OCI-LY3 (cell line): Measurements from ENCODE around the gene CDH4.

ENCODE experiments used
- H2AFZ ChIP-seq: fragments of 200-600, 300-600 bp; shearing (Covaris generic); 2 replicates; pipeline ENCODE4 v1.6.0; 2014; ENCODE audit warnings: antibody characterized with exemption, low read depth, low read length
- H3K27ac ChIP-seq: fragments of 200-600, 300-600 bp; sonication (generic); 2 replicates; pipeline ENCODE4 v1.5.1; 2014; ENCODE audit warnings: mild to moderate bottlenecking, low read length, moderate library complexity, mixed read lengths
- H3K27me3 ChIP-seq: fragments of 200-600, 300-600 bp; sonication (generic); 2 replicates; pipeline ENCODE4 v1.6.1; 2014; ENCODE audit warnings: low read depth, low read length, mixed read lengths
- H3K36me3 ChIP-seq: fragments of 200-600, 300-600 bp; sonication (generic); replicated peaks from 2 replicates; pipeline ENCODE3; 2014; ENCODE audit warnings: low read depth, low read length, mixed read lengths
- H3K4me1 ChIP-seq: fragments of 300-600, 200-600 bp; sonication (generic); 2 replicates; pipeline ENCODE4 v1.6.1; 2014; ENCODE audit warnings: low read length, mixed read lengths
- H3K4me2 ChIP-seq: fragments of 200-600, 300-600 bp; sonication (generic); 2 replicates; pipeline ENCODE4 v1.6.1; 2014; ENCODE audit warnings: low read length, mixed read lengths
- H3K4me3 ChIP-seq: fragments of 300-600, 200-600 bp; sonication (generic); 2 replicates; pipeline ENCODE4 v1.5.1; 2014; ENCODE audit warnings: antibody characterized with exemption, mild to moderate bottlenecking, low read length, moderate library complexity
- H3K79me2 ChIP-seq: fragments of 300-600, 200-600 bp; shearing (Covaris generic); 2 replicates; pipeline ENCODE4 v1.6.1; 2014; ENCODE audit warnings: mild to moderate bottlenecking, low read length, mixed read lengths
- H3K9ac ChIP-seq: fragments of 300-600, 200-600 bp; shearing (Covaris generic); 2 replicates; pipeline ENCODE4 v1.6.0; 2014; ENCODE audit warnings: mild to moderate bottlenecking, low read length, moderate library complexity
- H3K9me3 ChIP-seq: fragments of 200-600, 300-600 bp; shearing (Covaris generic); 2 replicates; pipeline ENCODE4 v1.6.1; 2014; ENCODE audit warnings: low read length, mixed read lengths; ENCODE audit not compliant: insufficient read depth
- H4K20me1 ChIP-seq: fragments of 200-600, 300-600 bp; sonication (generic); 2 replicates; pipeline ENCODE4 v1.6.1; 2016; ENCODE audit warnings: low read length, mixed read lengths; ENCODE audit not compliant: insufficient read depth
- EZH2phosphoT487 ChIP-seq: fragments of 200-600 bp; shearing (Covaris generic); IDR thresholded peaks from 2 replicates; pipeline ENCODE4 v1.6.1; 2018; ENCODE audit warnings: antibody characterized with exemption, mixed run types, low read depth
- TF ChIP-seq, protein P1 (sequence below): fragments of 200-600, 300-600 bp; sonication (generic); IDR thresholded peaks from 2 replicates; pipeline ENCODE4 v1.5.1; 2014; ENCODE audit warnings: antibody characterized with exemption, low read length, low read depth

Gene CDH4

DNA sequence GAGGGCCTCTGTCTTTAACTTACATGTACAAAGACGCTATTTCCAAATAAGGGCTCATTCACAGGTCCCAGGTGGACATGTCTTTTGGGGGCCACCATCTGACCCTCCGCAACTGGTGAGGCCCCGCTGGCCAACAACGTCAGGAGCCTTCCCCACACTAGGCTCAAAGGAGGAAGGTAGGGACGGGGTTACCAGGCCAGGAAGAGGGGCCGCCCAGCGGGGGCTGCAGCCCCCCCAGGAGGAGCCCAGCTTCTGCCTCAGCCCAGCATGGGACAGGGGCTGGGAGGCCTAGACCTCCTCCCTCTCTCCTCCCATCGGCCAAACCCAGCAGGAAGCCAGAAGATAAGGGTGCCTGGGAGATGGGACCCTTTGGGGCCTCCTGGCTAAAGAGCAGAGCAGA is 670.9 kb downstream of the CDH4 start:
- Histone ChIP-seq H3K4me1 (no peaks in the 10 kb centered on the region), H3K4me2 (no peak overlapping the region), H3K79me2 (no peaks in the 10 kb centered on the region), H3K36me3 (no peaks in the 10 kb centered on the region), H3K9ac (no peak overlapping the region), H3K4me3 (no peak overlapping the region), H3K27ac (no peak overlapping the region), H3K9me3 (0 out of 2 replicates have a peak, but pooled peaks cover 3% of the 10 kb centered on the region), H3K27me3 (no peaks in the 10 kb centered on the region), H2AFZ (no peak overlapping the region), H4K20me1 (no peaks in the 10 kb centered on the region)
- no peak for TF ChIP-seq EZH2phosphoT487
- TF ChIP-seq, protein P1, sequence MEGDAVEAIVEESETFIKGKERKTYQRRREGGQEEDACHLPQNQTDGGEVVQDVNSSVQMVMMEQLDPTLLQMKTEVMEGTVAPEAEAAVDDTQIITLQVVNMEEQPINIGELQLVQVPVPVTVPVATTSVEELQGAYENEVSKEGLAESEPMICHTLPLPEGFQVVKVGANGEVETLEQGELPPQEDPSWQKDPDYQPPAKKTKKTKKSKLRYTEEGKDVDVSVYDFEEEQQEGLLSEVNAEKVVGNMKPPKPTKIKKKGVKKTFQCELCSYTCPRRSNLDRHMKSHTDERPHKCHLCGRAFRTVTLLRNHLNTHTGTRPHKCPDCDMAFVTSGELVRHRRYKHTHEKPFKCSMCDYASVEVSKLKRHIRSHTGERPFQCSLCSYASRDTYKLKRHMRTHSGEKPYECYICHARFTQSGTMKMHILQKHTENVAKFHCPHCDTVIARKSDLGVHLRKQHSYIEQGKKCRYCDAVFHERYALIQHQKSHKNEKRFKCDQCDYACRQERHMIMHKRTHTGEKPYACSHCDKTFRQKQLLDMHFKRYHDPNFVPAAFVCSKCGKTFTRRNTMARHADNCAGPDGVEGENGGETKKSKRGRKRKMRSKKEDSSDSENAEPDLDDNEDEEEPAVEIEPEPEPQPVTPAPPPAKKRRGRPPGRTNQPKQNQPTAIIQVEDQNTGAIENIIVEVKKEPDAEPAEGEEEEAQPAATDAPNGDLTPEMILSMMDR, result no peak

- no peak for TF ChIP-seq EZH2phosphoT487
- TF ChIP-seq, protein P1, result no peak
- no peak overlapping the region for H3K4me3 ChIP-seq
- H4K20me1 ChIP-seq, result no peaks in the 10 kb centered on the region
- H3K9me3 ChIP-seq, result 0 out of 2 replicates have a peak, but pooled peaks cover 3% of the 10 kb centered on the region
- no peaks in the 10 kb centered on the region for H3K4me1 ChIP-seq
- no peak overlapping the region for H3K27ac ChIP-seq
- no peaks in the 10 kb centered on the region for H3K36me3 ChIP-seq
- H3K9ac ChIP-seq, result no peak overlapping the region
- H3K79me2 ChIP-seq, result no peaks in the 10 kb centered on the region
- no peak overlapping the region for H2AFZ ChIP-seq
- no peak overlapping the region for H3K4me2 ChIP-seq
- no peaks in the 10 kb centered on the region for H3K27me3 ChIP-seq
Observed at GRCh38 chr20:61923371-61924166, 671.5 kb downstream of the CDH4 start.

DNA sequence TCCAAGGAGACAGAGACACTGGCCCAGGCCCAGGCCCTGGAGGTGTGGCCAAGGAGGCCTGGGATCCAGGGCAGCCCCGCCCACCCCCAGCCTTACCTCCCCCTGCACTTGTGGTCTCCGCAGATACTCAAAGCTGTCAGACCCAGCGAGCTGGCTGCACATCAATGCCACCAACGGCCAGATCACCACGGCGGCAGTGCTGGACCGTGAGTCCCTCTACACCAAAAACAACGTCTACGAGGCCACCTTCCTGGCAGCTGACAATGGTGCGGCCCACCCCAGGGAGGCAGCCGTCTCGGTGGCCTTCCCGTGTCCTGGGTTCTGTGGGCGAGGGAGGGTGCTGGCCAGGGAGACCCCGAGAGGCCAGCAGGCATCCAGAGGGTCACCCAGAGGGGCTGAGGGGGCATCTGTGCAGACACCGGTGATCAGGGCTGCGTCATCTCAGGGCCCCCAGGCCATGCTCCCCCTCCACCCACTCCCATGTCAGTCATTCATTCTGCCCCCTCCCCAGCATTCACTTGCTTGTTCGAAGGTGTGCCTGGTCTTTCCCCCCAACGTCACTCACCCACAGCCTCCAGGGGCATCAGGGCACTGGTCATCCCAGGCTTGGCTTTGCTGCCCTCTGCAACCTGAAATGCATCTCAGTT is 672.3 kb downstream of the CDH4 start:
- Histone ChIP-seq H3K79me2 (no peaks in the 10 kb centered on the region), H3K9me3 (0 out of 2 replicates have a peak, but pooled peaks cover 3% of the 10 kb centered on the region), H2AFZ (no peak overlapping the region), H3K9ac (no peak overlapping the region), H3K4me1 (no peaks in the 10 kb centered on the region), H3K4me2 (no peak overlapping the region), H3K36me3 (no peaks in the 10 kb centered on the region), H4K20me1 (no peaks in the 10 kb centered on the region), H3K4me3 (no peak overlapping the region), H3K27me3 (no peaks in the 10 kb centered on the region), H3K27ac (no peak overlapping the region)
- TF ChIP-seq EZH2phosphoT487, result no peak
- TF ChIP-seq, protein P1, result no peak

- Histone ChIP-seq H3K27me3 (no peaks in the 10 kb centered on the region), H4K20me1 (no peaks in the 10 kb centered on the region), H2AFZ (no peak overlapping the region), H3K79me2 (no peaks in the 10 kb centered on the region), H3K27ac (no peak overlapping the region), H3K9me3 (no peaks in the 10 kb centered on the region), H3K4me1 (no peaks in the 10 kb centered on the region), H3K9ac (no peak overlapping the region), H3K4me3 (no peak overlapping the region), H3K4me2 (no peak overlapping the region), H3K36me3 (no peaks in the 10 kb centered on the region)
- no peak for TF ChIP-seq EZH2phosphoT487
- TF ChIP-seq, protein P1, result no peak
Observed at GRCh38 chr20:61924858-61925554, 672.9 kb downstream of the CDH4 start.
